Liver (tissue), 3 donors: Measurements from ENCODE around the gene TAC3.

ENCODE experiments used
- CTCF ChIP-seq: fragments of 150-350 bp; IDR thresholded peaks from 2 replicates; pipeline ENCODE4 v1.5.1; 2017; ENCODE audit warnings: improper control_type of control experiment, low read depth, low read length; ENCODE audit not compliant: missing input control
- EGR1 ChIP-seq, 2 donors: IDR thresholded peaks; 2 replicates each; pipeline ENCODE4 v1.6.1; 2016 to 2018; ENCODE audit warnings: antibody characterized with exemption in 2 of 2, low read depth in 2 of 2
- RAD21 ChIP-seq, 2 donors: IDR thresholded peaks; 2 replicates each; pipeline ENCODE4 v1.6.1; 2016; ENCODE audit warnings: antibody characterized with exemption in 2 of 2, mild to moderate bottlenecking in 2 of 2
- REST ChIP-seq: IDR thresholded peaks from 2 replicates; pipeline ENCODE4 v1.6.1; 2016; ENCODE audit warnings: antibody characterized with exemption, mild to moderate bottlenecking
- TAF1 ChIP-seq: conservative IDR thresholded peaks from 2 replicates; pipeline ENCODE4 v1.6.1; 2016; ENCODE audit warnings: antibody characterized with exemption, mild to moderate bottlenecking
- YY1 ChIP-seq: IDR thresholded peaks from 2 replicates; pipeline ENCODE4 v1.6.1; 2016; ENCODE audit warnings: antibody characterized with exemption, mild to moderate bottlenecking
- donor health status: healthy.
- donor health status: healthy.

- TF ChIP-seq RAD21 (IDR thresholded peaks at IDR 0.05) = no peak
- no peak for TF ChIP-seq YY1
- no peak for TF ChIP-seq CTCF
- no peak for TF ChIP-seq REST
- no peak for TF ChIP-seq EGR1 (IDR thresholded peaks at IDR 0.05; ENCODE audit: low read depth in 2 of 2)
- TF ChIP-seq TAF1 = no peak
These were observed 36.1 kb downstream of the TAC3 start for GRCh38 chr12:56980268-56980667.
